ENCODE data around the gene SEBOX.

The SEBOX gene

DNA sequence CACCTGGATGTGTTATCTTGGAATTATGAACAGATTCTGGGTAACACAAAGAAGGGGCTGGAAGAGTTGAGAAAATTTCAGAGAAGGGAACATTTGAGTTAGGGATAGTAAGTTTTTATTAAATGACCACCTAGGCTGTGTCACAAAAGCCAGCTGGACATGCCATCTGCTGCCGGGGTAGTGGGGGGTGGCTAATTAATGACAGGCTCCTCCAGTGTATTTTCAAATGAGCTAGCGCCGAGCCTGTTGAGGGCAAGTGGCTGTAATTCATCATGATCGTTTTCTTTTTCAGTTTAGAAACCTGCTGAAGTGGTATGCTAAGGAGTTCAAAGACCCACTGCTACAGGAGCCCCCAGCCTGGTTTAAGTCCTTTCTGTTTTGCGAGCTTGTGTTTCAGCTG lies 39.8 kb downstream of the SEBOX start:
- Histone ChIP-seq H3K4me1 (ENCODE audit: control insufficient read depth, insufficient read depth, low read length) (peaks cover 11% of the 10 kb centered on the region; the same call in 1 of the 2 replicates), H3K9me3 (ENCODE audit: control insufficient read depth, insufficient read depth, low read depth, low read length) (no peaks in the 10 kb centered on the region), H3K4me3 (ENCODE audit: low read depth, low read length) (no peak overlapping the region), H3K27ac (ENCODE audit: extremely low read depth, low read depth, low read length) (no peak overlapping the region), H3K36me3 (ENCODE audit: control insufficient read depth in 2 of 2, insufficient read depth in 1 of 2, low read length in 2 of 2) (peaks cover 41 to 58% of the 10 kb centered on the region in 2 experiments)
- ChIA-PET CTCF (interaction anchor here (1.6 kb wide), 1 partner anchor 10 kb away, joined by 8 read pairs; the partner anchor contains the start of genes IFT20 and TNFAIP1), POLR2A (interaction anchor here (2.5 kb wide), 1 partner anchor 10 kb away, joined by 17 read pairs; the partner anchor contains the start of genes IFT20 and TNFAIP1)
- no peak for TF ChIP-seq ZNF623 (tag by site-specific recombination; IDR thresholded peaks at IDR 0.05)
- no peak for TF ChIP-seq HOXD13 (CRISPR knock-in tag; IDR thresholded peaks at IDR 0.05; ENCODE audit: borderline replicate concordance)
- TF ChIP-seq ZNF596 (tag by site-specific recombination; IDR thresholded peaks at IDR 0.05) = no peak
- no peak for TF ChIP-seq GLI2 (tag by site-specific recombination; IDR thresholded peaks at IDR 0.05; ENCODE audit: borderline replicate concordance, low read depth)
- no peak for TF ChIP-seq HOXA7 (CRISPR knock-in tag; IDR thresholded peaks at IDR 0.05; ENCODE audit: borderline replicate concordance)

DNA sequence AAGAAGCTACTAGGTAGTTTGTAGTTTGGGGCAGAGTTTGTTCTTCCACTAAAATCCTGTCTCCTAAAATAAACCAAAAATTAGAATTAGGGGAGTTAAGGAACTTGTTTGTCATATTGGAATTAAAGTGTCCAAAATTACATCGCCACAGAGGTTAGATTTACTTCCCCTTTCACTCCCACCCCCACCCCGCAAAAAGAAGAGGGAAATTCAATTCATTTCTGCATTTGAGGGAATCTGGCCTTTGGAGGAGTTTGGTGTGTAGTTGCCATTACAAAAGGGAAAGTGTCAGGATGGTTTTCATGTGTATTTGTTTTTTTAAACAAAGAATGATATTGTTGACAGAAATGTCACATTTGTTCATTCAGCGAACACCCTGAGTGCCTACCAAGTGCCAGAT lies 40.2 kb downstream of the SEBOX start:
- peak; percentile 40; the same call in 1 of the 2 replicates for TF ChIP-seq PRDM1 (tag by site-specific recombination; IDR thresholded peaks at IDR 0.05)
- TF ChIP-seq ZNF510 (tag by site-specific recombination; IDR thresholded peaks at IDR 0.05; ENCODE audit: insufficient replicate concordance) = no peak
- TF ChIP-seq ZNF211 (tag by site-specific recombination; IDR thresholded peaks at IDR 0.05; ENCODE audit: low read depth) = no peak
- TF ChIP-seq ZNF426 (tag by site-specific recombination; IDR thresholded peaks at IDR 0.05) = no peak
- Histone ChIP-seq H3K9me3 (ENCODE audit: control insufficient read depth, insufficient read depth, low read depth, low read length) (no peaks in the 10 kb centered on the region), H3K4me1 (ENCODE audit: control insufficient read depth, insufficient read depth, low read length) (peaks cover 12% of the 10 kb centered on the region; the same call in 1 of the 2 replicates), H3K27ac (ENCODE audit: extremely low read depth, low read depth, low read length) (no peak overlapping the region), H3K4me3 (ENCODE audit: low read depth, low read length) (no peak overlapping the region), H3K36me3 (ENCODE audit: control insufficient read depth in 2 of 2, insufficient read depth in 1 of 2, low read length in 2 of 2) (peaks cover 37 to 57% of the 10 kb centered on the region in 2 experiments)
- POLR2A ChIA-PET = interaction anchor here (2.5 kb wide), 1 partner anchor 11 kb away, joined by 17 read pairs; the partner anchor contains the start of genes IFT20 and TNFAIP1
- CTCF ChIA-PET = no interaction called here

DNA sequence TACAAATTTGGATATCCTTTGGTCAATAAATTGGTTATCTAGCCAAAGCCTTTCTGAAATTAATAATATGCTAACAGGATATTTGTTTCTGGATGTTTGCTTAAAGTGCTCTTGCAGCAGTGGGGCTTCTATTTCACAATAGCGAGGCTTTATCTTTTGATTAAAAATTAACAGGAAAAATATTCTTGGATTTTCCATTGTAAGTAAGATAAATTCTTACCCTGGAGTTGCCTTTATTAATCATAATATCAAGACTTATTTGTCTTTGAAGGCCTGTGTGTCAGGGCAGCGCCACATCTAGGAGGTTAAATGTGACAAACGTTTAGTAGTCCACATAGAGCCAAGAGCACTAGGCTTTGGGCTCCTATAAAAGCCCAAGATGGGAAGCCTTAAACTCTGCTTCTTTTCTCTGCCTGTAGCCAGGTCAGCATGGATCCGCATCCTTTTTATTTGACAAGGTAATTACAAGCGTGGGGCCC lies 40.7 kb downstream of the SEBOX start:
- H3K4me1 ChIP-seq (ENCODE audit: control insufficient read depth, insufficient read depth, low read length) = peaks cover 12% of the 10 kb centered on the region; the same call in 1 of the 2 replicates
- no peak overlapping the region for H3K4me3 ChIP-seq (ENCODE audit: low read depth, low read length)
- POLR2A ChIA-PET = interaction anchor here (2.5 kb wide), 1 partner anchor 11 kb away, joined by 17 read pairs; the partner anchor contains the start of genes IFT20 and TNFAIP1
- H3K36me3 ChIP-seq (ENCODE audit: control insufficient read depth in 2 of 2, insufficient read depth in 1 of 2, low read length in 2 of 2) = peaks cover 34 to 54% of the 10 kb centered on the region in 2 experiments
- CTCF ChIA-PET = no interaction called here
- H3K9me3 ChIP-seq (ENCODE audit: control insufficient read depth, insufficient read depth, low read depth, low read length) = no peaks in the 10 kb centered on the region
- no peak overlapping the region for H3K27ac ChIP-seq (ENCODE audit: extremely low read depth, low read depth, low read length)
- TF ChIP-seq ZNF449 (tag by site-specific recombination; IDR thresholded peaks at IDR 0.05) (no peak), ZBTB21 (tag by site-specific recombination; IDR thresholded peaks at IDR 0.05) (no peak), ZFP3 (tag by site-specific recombination; IDR thresholded peaks at IDR 0.05; ENCODE audit: low read depth) (no peak), ZNF473 (tag by site-specific recombination; IDR thresholded peaks at IDR 0.05) (no peak), ZFP69B (tag by site-specific recombination; IDR thresholded peaks at IDR 0.05) (no peak), RBAK (tag by site-specific recombination; IDR thresholded peaks at IDR 0.05) (no peak), ZNF704 (tag by site-specific recombination; IDR thresholded peaks at IDR 0.05) (no peak), ZNF148 (tag by site-specific recombination; IDR thresholded peaks at IDR 0.05; ENCODE audit: borderline replicate concordance) (no peak), KLF8 (tag by site-specific recombination; IDR thresholded peaks at IDR 0.05) (no peak), SCRT2 (tag by site-specific recombination; IDR thresholded peaks at IDR 0.05) (no peak)
- TF ChIP-seq, protein P1, sequence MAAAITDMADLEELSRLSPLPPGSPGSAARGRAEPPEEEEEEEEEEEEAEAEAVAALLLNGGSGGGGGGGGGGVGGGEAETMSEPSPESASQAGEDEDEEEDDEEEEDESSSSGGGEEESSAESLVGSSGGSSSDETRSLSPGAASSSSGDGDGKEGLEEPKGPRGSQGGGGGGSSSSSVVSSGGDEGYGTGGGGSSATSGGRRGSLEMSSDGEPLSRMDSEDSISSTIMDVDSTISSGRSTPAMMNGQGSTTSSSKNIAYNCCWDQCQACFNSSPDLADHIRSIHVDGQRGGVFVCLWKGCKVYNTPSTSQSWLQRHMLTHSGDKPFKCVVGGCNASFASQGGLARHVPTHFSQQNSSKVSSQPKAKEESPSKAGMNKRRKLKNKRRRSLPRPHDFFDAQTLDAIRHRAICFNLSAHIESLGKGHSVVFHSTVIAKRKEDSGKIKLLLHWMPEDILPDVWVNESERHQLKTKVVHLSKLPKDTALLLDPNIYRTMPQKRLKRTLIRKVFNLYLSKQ (tag by site-specific recombination; IDR thresholded peaks at IDR 0.05; ENCODE audit: borderline replicate concordance) = no peak

All from HEK293 (cell line).